SH-SY5Y (cell line): ENCODE measurements around the gene ACOXL.

ENCODE experiments used
- GATA2 ChIP-seq: IDR thresholded peaks from 2 replicates; pipeline ENCODE4 v1.6.1; 2011; ENCODE audit warnings: mild to moderate bottlenecking, low read depth, low read length
- GATA3 ChIP-seq: IDR thresholded peaks from 2 replicates; pipeline ENCODE4 v1.6.1; 2011; ENCODE audit warnings: low read depth, mild to moderate bottlenecking, low read length, moderate library complexity

GRCh38 chr2:110876167-110876999 lies 144.0 kb downstream of the ACOXL start:
- TF ChIP-seq GATA3, result no peak
- TF ChIP-seq GATA2, result no peak
